ENCODE data around the gene ITIH2. TPM values are rescaled to one million over a fixed set of nuclear protein-coding genes. Genes with fewer than 3 reads are reported as not detected.
"Not testable (repeated sequence)": the region's sequence is repeated elsewhere in the genome, so short reads cannot be mapped to it uniquely, and the experiment has no call there.

ITIH2 gene
- total RNA-seq, 2 experiments from 2014 or later = not detected

GRCh38 chr10:7680078-7680477, 23.0 kb upstream of the ITIH2 start:
- H3K4me3 Mint-ChIP-seq, H3K9me3 Mint-ChIP-seq, POLR2A ChIA-PET: not testable (repeated sequence)

DNA sequence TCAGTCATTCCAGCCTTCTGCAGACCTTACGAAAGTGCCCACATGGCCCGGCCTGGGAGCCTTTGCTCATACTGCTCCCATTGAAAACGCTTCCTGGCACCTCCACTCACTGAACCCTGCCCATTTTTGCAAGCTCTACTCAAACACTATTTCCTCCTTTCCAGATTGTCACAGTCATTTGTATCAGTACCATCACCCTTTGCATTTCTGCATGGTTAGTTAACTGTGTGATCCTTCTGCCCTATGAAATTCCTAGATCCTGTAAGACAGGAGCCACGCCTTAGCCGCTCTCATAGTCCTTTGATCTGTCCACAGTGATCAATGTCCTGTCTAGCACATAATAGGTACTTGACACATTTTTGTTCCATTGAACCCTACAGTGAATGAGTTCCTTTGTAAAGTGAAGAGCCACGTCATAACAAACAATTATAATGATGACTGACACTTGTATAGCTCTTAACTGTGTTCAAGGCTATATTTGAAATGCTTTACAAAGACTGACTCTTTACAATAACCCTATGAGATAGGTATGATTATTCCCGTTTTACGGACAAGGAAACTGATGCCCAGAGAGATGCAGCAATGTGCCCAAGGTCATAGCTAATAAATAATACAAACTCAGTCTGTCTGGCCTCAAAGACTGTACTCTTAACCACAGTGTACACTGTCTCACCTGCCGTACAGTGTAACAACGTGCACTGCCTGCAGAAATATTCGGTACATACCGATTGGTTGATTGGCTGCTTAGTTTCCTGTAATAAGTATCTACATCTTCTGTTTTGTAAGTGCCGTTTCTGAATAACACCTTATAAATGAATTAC, 16.6 kb upstream of the ITIH2 start:
- CTCF ChIA-PET = interaction anchor here (0.6 to 3.5 kb wide), 24 partner anchors 9 to 812 kb away, joined by 3 to 29 read pairs (median 3); partner anchors contain the start of genes ATP5F1C, ITIH2 and SFMBT2
- peaks cover 15% of the 10 kb centered on the region for H3K27me3 Mint-ChIP-seq
- no peaks in the 10 kb centered on the region for H3K36me3 Mint-ChIP-seq (ENCODE audit: low read depth)
- peaks cover 3% of the 10 kb centered on the region for H3K4me1 Mint-ChIP-seq
- no peak for DNase-seq
- no peak overlapping the region for H3K27ac Mint-ChIP-seq
- peaks cover 9% of the 10 kb centered on the region for H3K9me3 Mint-ChIP-seq
- H3K4me3 Mint-ChIP-seq = no peak overlapping the region
- POLR2A ChIA-PET = no interaction called here

More at GRCh38 chr10:7680078-7680477, 23.0 kb upstream of the ITIH2 start:
- H3K36me3 Mint-ChIP-seq (ENCODE audit: low read depth); H3K27ac Mint-ChIP-seq; DNase-seq; CTCF ChIA-PET; H3K4me1 Mint-ChIP-seq: not testable (repeated sequence)
- H3K27me3 Mint-ChIP-seq = peaks cover 28% of the 10 kb centered on the region

DNA sequence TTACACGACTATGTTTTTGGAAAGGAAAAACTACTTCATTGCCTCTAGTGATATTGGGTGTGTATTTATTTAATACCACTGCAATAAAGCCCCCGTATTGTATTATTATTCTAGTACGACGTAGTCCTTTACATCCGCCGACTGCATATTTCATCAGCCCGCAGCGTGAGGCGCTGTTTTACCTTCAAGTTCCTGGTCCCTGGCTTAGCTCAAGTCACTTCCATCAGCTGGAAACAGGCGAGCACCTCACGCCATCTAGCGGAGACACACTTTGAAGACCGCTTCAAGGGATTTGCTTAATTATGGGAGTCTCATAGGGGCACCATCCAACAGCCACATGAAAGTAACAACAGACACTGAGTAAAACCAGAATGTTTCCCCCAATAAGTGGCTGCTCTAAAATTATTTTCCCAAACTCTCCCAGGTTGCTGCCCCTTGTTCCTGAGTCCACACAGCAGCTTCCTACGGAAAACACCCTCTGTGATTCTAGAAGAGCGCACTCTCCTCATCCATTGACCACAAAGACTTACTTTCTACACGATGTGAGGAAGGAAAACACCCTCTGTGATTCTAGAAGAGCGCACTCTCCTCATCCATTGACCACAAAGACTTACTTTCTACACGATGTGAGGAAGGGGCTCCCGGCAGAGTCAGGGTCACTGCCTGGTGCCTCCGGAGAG, 15.7 kb upstream of the ITIH2 start:
- H3K36me3 Mint-ChIP-seq (ENCODE audit: low read depth) = no peaks in the 10 kb centered on the region
- H3K4me1 Mint-ChIP-seq = peaks cover 3% of the 10 kb centered on the region
- H3K27me3 Mint-ChIP-seq = peaks cover 15% of the 10 kb centered on the region
- DNase-seq = peak; percentile 87
- H3K27ac Mint-ChIP-seq = no peak overlapping the region
- no peak overlapping the region for H3K4me3 Mint-ChIP-seq
- ChIA-PET POLR2A (no interaction called here), CTCF (interaction anchor here (0.6 to 3.5 kb wide), 26 partner anchors 9 to 808 kb away, joined by 3 to 29 read pairs (median 4); partner anchors contain the start of genes ATP5F1C, ITIH2 and SFMBT2)
- peaks cover 9% of the 10 kb centered on the region for H3K9me3 Mint-ChIP-seq

DNA sequence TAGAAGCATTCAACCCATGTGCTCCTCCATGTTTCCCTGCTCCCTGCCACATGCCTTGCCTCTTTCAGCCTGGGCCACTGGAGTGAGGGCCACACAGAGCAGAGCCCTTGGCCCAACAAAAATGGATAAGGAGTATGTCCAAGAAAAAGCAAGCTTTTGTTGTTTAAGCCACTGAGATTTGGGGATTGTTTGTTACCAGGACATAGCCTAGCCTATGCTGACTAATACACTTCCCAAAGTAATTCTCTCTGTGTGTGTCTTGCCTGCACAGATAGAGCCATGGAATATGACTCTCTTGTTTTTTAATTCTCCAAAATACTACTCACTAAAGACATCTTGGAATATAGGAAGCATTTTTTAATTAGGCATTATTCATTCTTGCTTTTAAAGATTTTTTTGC, 13.5 kb upstream of the ITIH2 start:
- CTCF ChIA-PET = interaction anchor here (3.0 kb wide), 1 partner anchor 9 kb away, joined by 11 read pairs; no protein-coding TSS in a partner anchor
- peaks cover 19% of the 10 kb centered on the region for H3K9me3 Mint-ChIP-seq
- POLR2A ChIA-PET = no interaction called here
- no peak overlapping the region for H3K4me3 Mint-ChIP-seq
- no peak overlapping the region for H3K27ac Mint-ChIP-seq
- peaks cover 4% of the 10 kb centered on the region for H3K36me3 Mint-ChIP-seq (ENCODE audit: low read depth)
- no peaks in the 10 kb centered on the region for H3K27me3 Mint-ChIP-seq
- no peak for DNase-seq
- peaks cover 3% of the 10 kb centered on the region for H3K4me1 Mint-ChIP-seq

DNA sequence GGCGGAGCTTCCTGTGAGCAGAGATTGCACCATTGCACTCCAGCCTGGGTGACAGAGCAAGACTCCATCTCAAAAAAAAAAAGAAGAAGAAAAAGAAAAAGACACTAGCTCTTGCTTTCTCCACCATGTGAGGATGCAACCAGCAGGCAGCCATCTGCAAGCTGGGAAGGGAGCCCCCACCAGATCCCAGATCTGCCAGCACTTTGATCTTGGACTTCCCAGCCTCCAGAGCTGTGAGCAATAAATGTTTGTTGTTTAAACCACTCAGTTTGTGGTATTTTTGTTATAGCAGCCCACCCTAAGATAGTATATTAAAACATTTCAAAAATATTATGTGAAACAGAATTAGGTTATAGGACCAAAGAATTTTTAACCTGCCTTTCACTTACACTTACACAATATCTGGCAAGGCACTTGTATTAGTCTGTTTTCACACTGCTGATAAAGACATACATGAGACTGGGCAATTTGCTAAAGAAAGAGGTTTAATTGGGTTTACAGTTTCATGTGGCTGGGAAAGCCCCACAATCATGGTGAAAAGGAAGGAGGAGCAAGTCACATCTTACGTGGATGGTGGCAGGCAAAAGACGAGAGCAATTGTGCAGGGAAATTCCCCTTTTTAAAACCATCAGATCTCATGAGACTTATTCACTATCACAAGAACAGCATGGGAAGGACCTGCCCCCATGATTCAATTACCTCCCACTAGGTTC, 12.1 kb upstream of the ITIH2 start:
- CTCF ChIA-PET = interaction anchor here (0.7 kb wide), 1 partner anchor 139 kb away, joined by 4 read pairs; no protein-coding TSS in a partner anchor
- H3K27ac Mint-ChIP-seq, POLR2A ChIA-PET: not testable (repeated sequence)

GRCh38 chr10:7692368-7692767, 10.7 kb upstream of the ITIH2 start:
- POLR2A ChIA-PET; DNase-seq; H3K4me1 Mint-ChIP-seq; H3K27me3 Mint-ChIP-seq; H3K4me3 Mint-ChIP-seq; H3K36me3 Mint-ChIP-seq (ENCODE audit: low read depth); CTCF ChIA-PET; H3K27ac Mint-ChIP-seq: not testable (repeated sequence)
- H3K9me3 Mint-ChIP-seq = peaks cover 19% of the 10 kb centered on the region

More for the DNA sequence above, 12.1 kb upstream of the ITIH2 start:
- not testable (repeated sequence) for H3K4me3 Mint-ChIP-seq; H3K4me1 Mint-ChIP-seq; H3K27me3 Mint-ChIP-seq; DNase-seq; H3K36me3 Mint-ChIP-seq (ENCODE audit: low read depth)
- H3K9me3 Mint-ChIP-seq = peaks cover 19% of the 10 kb centered on the region

- CTCF ChIA-PET; H3K36me3 Mint-ChIP-seq (ENCODE audit: low read depth); H3K4me3 Mint-ChIP-seq; POLR2A ChIA-PET; H3K4me1 Mint-ChIP-seq; H3K27me3 Mint-ChIP-seq; DNase-seq; H3K27ac Mint-ChIP-seq: not testable (repeated sequence)
- peaks cover 19% of the 10 kb centered on the region for H3K9me3 Mint-ChIP-seq
These were observed 9.9 kb upstream of the ITIH2 start for GRCh38 chr10:7693194-7693593.

DNA sequence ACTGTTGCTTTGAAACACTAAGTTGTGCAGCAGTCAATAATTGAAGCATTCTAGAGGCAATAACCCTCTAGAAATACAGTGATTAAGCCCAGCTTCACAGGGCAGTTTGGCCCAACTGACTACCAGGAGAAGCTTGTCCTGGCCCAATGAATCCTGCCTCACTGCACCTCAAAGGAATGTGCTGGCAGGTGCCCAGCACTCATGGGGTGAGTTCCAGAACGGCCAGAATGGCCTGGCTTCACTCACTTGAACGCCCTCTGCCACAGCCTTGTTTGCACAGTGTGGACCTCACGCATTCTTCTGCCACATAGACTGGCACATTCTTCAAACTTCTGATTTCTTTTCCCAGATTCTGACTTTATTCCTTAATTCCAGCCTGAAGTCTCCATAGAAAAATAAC, 6.6 kb upstream of the ITIH2 start:
- Mint-ChIP-seq H3K9me3 (peaks cover 10% of the 10 kb centered on the region), H3K36me3 (ENCODE audit: low read depth) (peaks cover 4% of the 10 kb centered on the region), H3K4me3 (no peak overlapping the region), H3K4me1 (no peaks in the 10 kb centered on the region), H3K27me3 (no peaks in the 10 kb centered on the region), H3K27ac (no peak overlapping the region)
- POLR2A ChIA-PET = no interaction called here
- no peak for DNase-seq
- CTCF ChIA-PET = interaction anchor here (2.1 kb wide), 1 partner anchor 10 kb away, joined by 7 read pairs; no protein-coding TSS in a partner anchor

- Mint-ChIP-seq H3K36me3 (ENCODE audit: low read depth) (peaks cover 4% of the 10 kb centered on the region), H3K27me3 (peaks cover 2% of the 10 kb centered on the region), H3K4me1 (no peaks in the 10 kb centered on the region), H3K4me3 (no peak overlapping the region), H3K27ac (no peak overlapping the region), H3K9me3 (peaks cover 10% of the 10 kb centered on the region)
- no peak for DNase-seq
- CTCF ChIA-PET = interaction anchor here (1.4 to 2.5 kb wide), 2 partner anchors 9 to 11 kb away, joined by 4 to 11 read pairs; no protein-coding TSS in a partner anchor
- POLR2A ChIA-PET = no interaction called here
These were observed 5.7 kb upstream of the ITIH2 start for GRCh38 chr10:7697426-7697825.

- ChIA-PET POLR2A (no interaction called here), CTCF (interaction anchor here (1.0 kb wide), 1 partner anchor 14 kb away, joined by 4 read pairs; no protein-coding TSS in a partner anchor)
- Mint-ChIP-seq H3K36me3 (ENCODE audit: low read depth) (no peaks in the 10 kb centered on the region), H3K27ac (no peak overlapping the region), H3K4me3 (no peak overlapping the region), H3K27me3 (peaks cover 16% of the 10 kb centered on the region), H3K9me3 (no peaks in the 10 kb centered on the region), H3K4me1 (no peaks in the 10 kb centered on the region)
- DNase-seq = no peak
These were observed 2.5 kb upstream of the ITIH2 start for GRCh38 chr10:7700577-7701125.

DNA sequence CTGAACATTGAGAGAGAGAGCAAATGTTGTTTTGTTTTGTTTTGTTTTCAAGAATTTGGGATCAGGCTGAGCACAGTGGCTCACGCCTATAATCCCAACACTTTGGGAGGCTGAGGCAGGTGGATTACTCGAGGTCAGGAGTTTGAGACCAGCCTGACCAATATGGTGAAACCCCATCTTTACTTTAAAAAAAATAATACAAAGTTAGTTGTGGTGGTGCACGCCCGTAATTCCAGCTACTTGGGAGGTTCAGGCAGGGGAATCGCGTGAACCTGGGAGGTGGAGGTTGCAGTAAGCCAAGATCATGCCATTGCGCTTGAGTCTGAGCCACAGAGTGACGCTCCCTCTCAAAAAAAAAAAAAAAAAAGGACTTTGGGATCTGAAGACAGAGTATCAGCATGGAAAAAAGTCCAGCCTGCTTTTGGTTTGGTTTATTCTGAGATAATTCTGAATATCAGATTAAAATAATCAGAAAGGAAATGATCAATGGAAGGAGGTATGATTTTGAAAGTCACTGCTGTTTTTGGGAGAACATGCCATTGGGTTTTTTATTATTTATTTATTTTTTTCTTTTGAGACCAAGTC, 1.9 kb upstream of the ITIH2 start:
- Mint-ChIP-seq H3K36me3 (ENCODE audit: low read depth) (no peaks in the 10 kb centered on the region), H3K27ac (no peak overlapping the region), H3K27me3 (peaks cover 16% of the 10 kb centered on the region), H3K4me1 (no peaks in the 10 kb centered on the region), H3K9me3 (no peaks in the 10 kb centered on the region), H3K4me3 (no peak overlapping the region)
- no peak for DNase-seq
- CTCF ChIA-PET = no interaction called here
- POLR2A ChIA-PET = no interaction called here

GRCh38 chr10:7702288-7702812, 766 bp upstream of the ITIH2 start:
- Mint-ChIP-seq H3K4me3 (no peak overlapping the region), H3K36me3 (ENCODE audit: low read depth) (no peaks in the 10 kb centered on the region), H3K27ac (no peak overlapping the region), H3K9me3 (no peaks in the 10 kb centered on the region), H3K4me1 (no peaks in the 10 kb centered on the region), H3K27me3 (peaks cover 20% of the 10 kb centered on the region)
- CTCF ChIA-PET = interaction anchor here (1.1 kb wide), 1 partner anchor 292 kb away, joined by 3 read pairs; the partner anchor contains the start of gene SFMBT2
- DNase-seq = no peak
- POLR2A ChIA-PET = no interaction called here

Measured in activated CD4-positive, alpha-beta T cell treated with anti-CD3 and anti-CD28 coated beads, Interleukin-2, amount 10 ng/mL, durations not matched to agents 7 days and 5 days (primary cell).